Left colon (tissue), 2 donors: ENCODE results near the gene DRGX. TPM values are rescaled to one million over a fixed set of nuclear protein-coding genes. Genes with fewer than 3 reads are reported as not detected.

Experiments used
- ATAC-seq: fragments of 200-7000 bp; cut with Tn5 transposase; one replicate; pipeline ENCODE4 v1.9.1; 2020; ENCODE audit warnings: mild to moderate bottlenecking, moderate library complexity
- DNase-seq, 2 donors: peaks; one replicate each; pipeline ENCODE4 v3.0.0-alpha.2; 2020
- intact Hi-C, 2 donors: fragments of 100-400 bp; cut with DNase I in 1 of 2; cut with micrococcal nuclease in 1 of 2; formaldehyde crosslinking; loops; one replicate each; pipeline versions ENCODE4 v1.11.2 to v1.14.0; 2022; cut with DNase I, micrococcal nuclease
- total RNA-seq, 2 donors: library from RNA; stranded (reverse); fragmentation: NEBNext Ultra II Directional; extraction: Animal tissue kit (Norgen Biotek cat#: 25700); gene quantifications; one replicate each; pipeline ENCODE4 v1.2.1, GENCODE V29; 2021
- donor health status: DM: no; HTN: no; CAD: no.
- donor health status: DM: yes; HTN: yes; CAD: no.

The DRGX gene
- total RNA-seq, 2 donors from 2014 or later = 0.11 TPM; not detected in 1

DNA sequence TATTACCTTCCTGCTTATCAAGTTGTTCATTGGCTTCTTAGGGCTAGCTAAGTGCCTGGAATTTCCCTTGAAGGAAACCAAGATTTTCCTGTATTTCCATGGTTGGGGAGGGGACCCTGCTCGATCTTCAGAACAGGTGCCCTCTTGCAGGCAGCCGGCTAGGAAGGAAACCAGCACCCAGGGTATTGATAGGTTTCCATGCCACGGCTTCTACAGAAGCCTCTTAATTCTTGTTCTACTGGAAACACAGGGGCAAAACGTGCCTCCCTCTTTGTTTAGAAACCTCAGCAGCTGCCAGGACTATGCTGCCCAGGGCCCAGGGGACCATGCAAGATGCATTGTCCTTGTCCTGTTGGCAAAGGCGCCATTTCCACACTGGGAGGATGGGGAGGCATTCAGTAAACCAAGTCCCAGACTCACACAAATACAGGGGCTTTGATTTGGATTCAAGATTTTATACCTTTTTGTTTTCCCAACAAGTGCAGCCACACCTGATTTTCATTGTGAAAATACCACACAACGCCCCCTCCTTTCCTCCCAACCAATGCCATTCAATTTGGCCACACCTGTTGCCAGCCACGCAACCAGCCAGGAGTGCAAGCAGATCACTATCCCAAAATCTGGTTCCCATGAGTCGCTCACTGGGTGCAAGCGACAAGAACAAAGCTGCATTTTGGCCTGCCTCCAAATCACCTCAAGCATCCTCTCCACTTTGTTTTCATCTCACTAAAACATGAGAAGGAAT, 67.3 kb downstream of the DRGX start:
- DNase-seq (no peak), ATAC-seq (no peak)
- intact Hi-C loops = no loop called here

DNA sequence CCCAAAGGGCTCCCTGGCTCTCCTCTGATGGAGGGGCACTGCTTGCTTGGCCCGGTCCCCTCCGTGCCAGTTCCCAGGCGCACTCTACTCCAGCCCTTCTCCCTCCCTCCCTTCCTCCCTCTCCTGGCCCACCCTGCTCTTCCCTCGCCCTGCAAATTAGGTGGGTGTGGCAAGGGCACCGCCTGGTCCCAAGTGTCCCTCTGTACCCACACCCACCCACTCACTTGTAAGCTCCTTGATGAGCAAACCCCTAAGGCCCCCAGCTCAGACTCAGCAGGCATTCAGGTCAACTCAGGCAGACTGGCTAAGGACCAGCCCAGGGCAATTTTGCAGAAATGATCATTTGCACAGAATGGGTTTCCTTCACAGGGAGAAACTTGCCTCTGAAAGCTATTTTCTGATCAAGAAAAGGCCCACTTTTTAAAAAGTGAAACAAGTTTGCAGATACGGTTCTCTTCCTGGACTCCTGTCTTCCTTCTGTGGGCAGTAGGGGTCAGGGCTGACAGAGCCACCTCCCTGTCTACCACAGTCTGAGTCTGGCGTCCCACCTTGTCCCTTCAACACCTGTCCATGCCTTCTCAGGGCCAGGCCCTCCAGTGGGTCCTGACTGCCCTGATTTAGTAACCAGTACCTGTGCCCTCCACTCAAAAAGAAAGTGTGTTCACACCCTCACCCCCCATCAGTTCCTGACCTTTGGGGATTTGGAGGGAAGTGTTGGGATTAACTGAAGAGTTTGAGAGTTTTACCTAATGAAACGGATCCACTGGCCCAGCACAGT, 68.7 kb downstream of the DRGX start:
- ATAC-seq (no peak), DNase-seq (no peak)
- intact Hi-C loops = no loop called here

DNA sequence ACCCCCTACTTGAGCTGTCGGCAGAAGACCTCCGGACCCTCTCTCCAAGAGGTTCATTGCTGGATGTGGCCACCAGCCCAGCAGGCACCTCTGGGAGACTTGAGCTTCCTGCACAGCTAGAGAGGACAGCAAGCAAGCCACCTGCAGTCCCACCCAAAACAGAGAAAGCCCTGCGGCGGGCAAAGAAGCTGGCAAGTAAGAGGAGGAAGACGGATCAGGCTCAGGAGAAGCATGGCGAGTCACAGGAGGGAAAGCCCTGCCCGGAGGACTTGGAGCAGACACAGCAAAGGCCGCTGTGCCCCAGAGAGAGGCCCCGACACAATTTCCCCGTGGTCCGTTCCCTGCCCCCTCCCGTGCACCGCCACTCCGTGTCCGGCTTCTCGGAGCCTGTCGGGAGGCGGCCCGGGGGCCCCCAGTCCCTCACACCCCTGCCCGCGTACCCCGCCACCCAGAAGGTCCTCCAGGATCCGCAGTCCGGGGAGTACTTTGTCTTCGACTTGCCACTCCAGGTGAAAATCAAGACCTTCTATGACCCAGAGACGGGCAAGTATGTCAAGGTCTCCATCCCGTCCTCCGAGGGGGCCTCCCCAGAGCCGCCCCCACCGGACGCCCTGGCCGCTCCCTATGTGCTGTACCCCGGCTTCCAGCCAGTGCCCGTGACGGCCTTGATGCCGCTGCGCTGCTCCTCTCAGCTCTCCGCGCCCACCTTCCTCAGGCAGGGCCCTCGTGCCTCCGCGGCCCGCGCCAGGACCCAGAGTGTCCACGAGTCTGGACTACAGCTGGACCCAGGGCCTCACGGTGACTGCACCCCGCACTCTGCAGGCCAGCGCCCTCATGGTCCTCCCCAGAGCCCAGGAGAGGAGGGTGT, 69.7 kb downstream of the DRGX start:
- DNase-seq (no peak), ATAC-seq (no peak)
- intact Hi-C loops = no loop called here

DNA sequence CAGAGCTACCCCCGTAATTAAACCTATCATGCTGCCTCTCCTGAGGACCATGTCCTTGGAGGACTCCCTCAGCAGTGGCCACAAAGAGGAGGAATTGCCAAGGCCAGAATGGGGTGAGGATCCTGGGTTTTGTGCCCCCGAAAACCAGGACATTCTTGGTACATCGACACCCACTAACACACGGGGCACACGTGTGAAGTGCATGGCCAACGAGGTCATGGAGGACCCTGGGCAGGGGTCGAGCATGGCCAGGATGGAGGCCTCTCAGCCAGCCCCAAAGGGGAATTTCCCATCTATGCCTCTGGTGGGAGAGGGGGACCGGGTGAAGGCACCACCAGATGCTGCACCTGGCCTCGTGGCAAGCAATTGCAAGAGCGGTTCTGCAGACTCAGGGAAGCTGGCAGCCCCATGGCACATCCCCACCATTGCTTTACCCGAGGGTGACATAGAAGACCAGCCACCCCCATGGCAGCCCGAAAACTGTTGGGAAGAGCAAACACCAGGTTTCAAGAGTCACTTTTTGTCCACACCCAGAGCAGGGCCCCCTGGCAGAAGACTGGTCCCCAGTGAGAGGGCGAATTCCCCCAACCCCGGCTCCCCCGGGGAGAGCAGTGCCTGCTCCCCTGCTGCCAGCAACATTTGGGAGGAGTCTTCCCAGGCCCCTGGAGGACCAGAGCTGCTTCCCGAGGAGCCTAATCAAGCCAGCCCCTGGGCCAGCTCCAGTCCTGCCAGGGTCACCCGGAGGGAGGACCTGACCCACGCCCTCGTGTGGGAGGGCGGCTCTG, 70.6 kb downstream of the DRGX start:
- intact Hi-C loops = no loop called here
- ATAC-seq = no peak
- no peak for DNase-seq

DNA sequence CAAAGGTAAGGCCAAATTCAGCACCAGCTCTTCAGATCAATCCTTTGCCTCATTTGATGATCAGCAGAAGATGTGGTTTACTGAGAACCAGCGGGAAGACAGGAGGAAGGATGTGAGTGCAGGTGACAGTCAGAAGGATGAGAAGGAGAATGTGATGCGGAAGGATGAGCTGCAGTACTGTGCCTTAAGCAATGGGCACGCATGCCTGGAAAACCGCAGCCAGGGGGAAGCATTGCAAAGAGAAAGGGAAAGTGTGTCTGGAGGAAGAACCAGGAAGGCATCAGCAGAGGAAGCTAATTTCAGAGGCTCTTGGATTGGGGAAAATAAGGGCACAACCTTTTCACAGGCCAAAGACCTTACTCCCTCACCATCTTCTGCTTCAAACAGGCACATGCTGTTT, 71.2 kb downstream of the DRGX start:
- ATAC-seq (no peak), DNase-seq (no peak)
- intact Hi-C loops = no loop called here

DNA sequence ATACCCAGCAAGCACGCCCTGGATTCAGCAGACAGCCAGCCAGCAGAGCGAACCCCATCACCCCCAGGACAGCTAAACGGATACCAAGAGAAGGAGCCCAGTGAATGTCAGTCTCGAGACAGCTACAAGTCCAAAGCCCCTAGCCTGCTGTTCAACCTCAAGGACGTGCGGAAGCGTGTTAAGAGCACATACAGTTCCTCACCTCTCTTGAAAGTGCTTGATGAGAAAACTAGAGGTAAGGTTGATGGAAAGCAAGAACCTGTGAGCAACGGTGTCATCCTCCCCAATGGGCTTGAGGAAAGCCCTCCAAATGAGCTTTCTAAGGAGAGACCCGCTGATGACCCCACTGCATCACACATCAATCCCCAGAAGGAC, 72.0 kb downstream of the DRGX start:
- ATAC-seq (no peak), DNase-seq (no peak)
- intact Hi-C loops = no loop called here

DNA sequence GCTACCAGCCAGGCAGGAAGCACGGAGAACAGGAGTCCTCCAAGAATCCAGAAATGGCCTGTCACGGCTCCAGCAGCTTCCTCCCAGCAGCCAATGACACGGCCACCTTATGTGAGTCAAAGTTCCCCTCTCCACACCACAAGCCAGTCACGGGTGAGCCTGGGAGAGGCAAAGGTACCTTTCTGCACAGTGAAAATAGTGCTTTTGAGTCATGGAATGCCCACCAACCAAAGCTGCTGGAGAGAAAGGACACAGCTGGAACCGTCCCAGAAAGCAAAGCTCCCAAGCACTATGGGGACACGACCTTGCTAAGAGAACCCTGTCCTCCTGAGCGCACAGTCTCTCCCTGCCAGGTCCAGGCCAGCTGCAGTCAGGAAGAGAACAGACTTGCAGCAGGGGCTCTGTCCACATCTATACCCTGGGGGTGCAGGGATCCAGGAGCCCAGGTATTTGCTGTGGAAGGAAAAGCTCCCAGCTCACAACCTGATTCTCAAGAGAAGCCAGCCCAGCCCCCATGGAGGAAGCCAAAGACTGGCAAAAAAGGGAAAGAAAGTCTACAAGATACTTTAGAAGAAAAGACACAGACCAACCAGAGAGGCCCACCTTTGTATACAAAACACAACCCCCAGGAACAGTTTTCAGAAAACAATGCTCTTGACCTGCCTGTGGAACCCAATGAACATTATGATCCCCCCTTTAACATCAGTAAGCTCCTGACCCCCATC, 72.6 kb downstream of the DRGX start:
- intact Hi-C loops = no loop called here
- DNase-seq (no peak), ATAC-seq (no peak)

DNA sequence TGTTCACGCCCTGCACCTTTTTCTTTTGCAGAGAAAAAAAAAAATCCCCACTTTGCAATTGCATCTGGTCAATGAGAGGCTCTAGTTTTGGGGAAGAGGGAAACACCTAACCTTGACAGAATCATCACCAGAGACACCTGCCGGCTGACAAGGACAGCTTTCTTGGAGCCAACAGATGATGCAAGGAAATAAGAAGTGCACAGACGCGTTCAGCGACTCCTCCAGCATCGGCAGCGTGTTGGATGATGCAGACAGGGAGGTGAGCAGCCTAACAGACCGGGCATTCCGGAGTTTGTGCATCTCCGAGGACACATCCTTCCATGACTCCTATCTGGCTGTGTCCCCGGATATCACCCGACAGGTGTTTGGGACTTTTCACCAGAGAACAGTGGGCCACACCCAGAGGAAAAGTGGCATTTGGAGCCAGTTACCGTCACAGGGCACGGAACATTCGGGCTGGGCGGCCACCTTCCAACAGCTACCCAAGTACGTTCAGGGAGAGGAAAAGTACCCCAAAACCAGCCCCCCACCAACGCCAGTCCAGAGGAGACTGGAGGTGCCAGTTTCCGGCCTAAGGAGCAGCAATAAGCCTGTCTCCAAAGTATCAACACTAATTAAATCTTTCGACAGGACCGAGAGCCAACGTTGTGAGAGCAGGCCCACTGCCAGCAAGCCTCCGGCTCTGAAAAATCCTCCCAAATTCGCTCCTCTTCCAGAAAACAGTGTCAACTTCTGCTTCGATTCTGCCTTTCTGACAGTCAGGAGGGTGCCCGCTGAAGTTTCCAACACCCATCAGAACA, 73.3 kb downstream of the DRGX start:
- ATAC-seq = no peak
- intact Hi-C loops = no loop called here
- no peak for DNase-seq

DNA sequence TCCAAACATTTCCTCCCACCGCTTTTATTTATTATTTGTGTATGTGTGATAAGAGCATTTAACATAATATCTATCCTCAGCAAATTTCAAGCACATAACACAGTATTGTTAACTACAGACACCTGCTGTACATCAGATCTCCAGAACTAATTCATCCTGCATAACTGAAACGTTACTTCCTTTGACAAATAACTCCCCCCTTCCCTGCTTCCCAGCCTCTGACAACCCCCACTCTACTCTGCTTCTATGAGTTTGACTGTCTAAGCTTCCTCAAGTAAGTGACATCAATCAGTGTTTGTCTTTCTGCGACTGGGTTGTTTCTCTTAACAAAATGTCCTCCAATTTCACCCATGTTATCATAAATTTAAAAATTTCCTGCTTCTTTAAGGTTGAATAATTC, 74.9 kb downstream of the DRGX start:
- intact Hi-C loops = no loop called here
- no peak for ATAC-seq

DNA sequence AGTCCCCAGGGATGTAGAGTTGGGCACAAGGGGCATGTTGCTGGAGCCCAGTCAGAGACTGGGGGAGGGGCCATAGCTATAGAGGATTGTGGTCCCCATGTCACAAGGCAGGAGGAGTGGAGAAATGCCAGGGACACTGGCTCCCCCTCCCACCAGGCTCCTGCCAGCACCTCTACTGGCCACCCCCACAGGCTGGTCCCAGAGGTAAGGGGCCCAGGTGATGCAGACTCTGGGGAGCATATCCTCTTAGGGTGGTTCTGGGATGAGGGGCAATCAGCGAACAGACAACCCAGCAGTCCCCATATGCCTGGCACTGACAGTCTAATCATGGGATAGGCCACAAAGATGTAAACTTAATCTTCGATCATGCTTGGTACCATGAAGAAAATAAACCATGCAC, 75.7 kb downstream of the DRGX start:
- DNase-seq = no peak
- intact Hi-C loops = no loop called here
- no peak for ATAC-seq

More for the DNA sequence above, 74.9 kb downstream of the DRGX start:
- DNase-seq = no peak

DNA sequence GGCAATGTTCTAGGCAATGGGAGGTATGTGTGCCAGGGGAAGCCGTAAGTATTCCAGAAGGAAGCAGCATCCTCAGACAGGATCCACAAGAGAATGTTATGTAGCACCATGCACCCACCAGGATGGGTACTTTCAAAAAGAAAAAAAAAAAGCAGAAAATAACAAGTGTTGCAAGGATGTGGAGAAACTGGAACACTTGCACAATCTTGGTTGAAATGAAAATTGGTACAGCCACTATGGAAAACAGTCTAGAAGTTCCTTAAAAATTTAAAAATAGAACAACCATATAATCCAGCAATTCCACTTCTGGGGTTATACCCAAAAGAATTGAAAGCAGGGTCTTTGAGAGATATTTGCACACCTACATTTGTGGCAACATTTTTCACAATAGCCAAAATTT, 76.7 kb downstream of the DRGX start:
- intact Hi-C loops = no loop called here
- no peak for ATAC-seq
- no peak for DNase-seq

DNA sequence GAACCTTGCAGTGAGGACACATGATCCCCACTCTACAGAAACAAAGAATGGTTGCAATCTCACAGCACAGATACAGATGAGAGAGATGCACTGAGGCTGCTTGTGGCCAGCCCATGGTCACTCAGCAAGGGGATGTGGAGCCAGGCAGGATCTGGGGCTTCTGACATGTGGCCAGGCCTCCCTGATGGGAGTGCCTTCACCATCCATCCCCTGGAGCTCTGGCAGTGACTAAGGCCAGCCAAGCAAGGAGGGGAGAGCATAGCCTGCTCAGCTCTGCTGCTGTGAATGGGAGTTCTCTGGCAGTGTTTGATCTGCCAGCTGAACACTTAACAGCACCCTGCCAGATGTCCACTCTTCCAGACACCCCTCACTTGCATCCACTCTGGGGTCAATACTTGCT, 77.1 kb downstream of the DRGX start:
- ATAC-seq = no peak
- intact Hi-C loops = no loop called here
- DNase-seq = no peak

DNA sequence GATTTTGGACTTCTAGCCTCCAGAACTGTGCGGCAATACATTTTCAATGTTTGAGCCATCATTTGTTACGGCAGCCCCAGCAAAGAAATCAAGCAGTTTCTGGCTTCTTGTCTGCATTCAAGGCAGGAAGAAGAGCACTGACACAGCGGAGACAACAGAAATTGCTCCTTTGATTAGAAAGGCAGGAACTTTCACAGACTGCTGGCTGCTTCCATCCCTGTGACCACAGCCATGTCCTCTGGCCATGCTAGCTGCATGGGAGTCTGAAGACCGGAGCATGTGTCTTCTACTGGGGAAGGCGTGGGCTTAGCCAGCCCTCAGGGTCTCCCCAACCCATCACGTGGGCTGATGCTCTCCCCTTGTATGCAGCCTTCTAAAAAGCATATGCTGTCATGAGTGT, 77.9 kb downstream of the DRGX start:
- ATAC-seq = no peak
- intact Hi-C loops = no loop called here
- no peak for DNase-seq

DNA sequence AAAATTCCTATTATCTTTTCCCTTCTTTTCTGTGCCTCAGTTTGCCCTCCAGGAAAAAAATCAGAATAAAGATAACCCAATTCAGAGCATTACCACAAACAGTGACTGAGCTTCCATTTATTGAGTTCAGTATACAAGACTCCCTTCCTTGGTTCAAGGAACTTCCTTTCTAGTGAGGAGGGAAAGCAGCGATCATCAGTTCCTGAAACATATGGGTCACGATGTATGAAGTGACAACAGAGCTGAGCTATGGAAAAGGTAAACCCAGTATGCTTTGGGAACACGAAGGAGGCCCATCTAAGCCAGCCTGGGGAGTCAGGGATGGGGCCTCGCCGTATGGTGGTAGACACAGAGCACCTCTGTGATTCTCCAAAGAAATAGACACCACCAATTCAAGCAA, 81.1 kb downstream of the DRGX start:
- intact Hi-C loops = no loop called here
- DNase-seq (no peak), ATAC-seq (no peak)
